Osteoblast (primary cell): ENCODE results near the gene C9. TPM values are rescaled to one million over a fixed set of nuclear protein-coding genes. Genes with fewer than 3 reads are reported as not detected.
"Not testable (repeated sequence)": the region's sequence is repeated elsewhere in the genome, so short reads cannot be mapped to it uniquely, and the experiment has no call there.

ENCODE experiments used
- DNase-seq: peaks from one replicate; pipeline ENCODE4 v3.0.0; 2011; ENCODE audit warnings: low spot score, mixed read lengths; ENCODE audit not compliant: insufficient read length; ENCODE audit errors: missing footprints
- H2AFZ ChIP-seq: 2 replicates; pipeline ENCODE4 v1.6.0; 2011; ENCODE audit warnings: mild to moderate bottlenecking, low read length
- H3K27ac ChIP-seq: 2 replicates; pipeline ENCODE4 v1.5.1; 2011; ENCODE audit warnings: mild to moderate bottlenecking, low read depth, low read length, moderate library complexity
- H3K27me3 ChIP-seq: 2 replicates; pipeline ENCODE4 v1.6.0; 2012; ENCODE audit warnings: mild to moderate bottlenecking, control low read depth, inconsistent platforms, low read length, moderate library complexity; ENCODE audit not compliant: insufficient read depth
- H3K36me3 ChIP-seq: 2 replicates; pipeline ENCODE4 v1.5.1; 2011; ENCODE audit warnings: mild to moderate bottlenecking, low read length, control low read depth, moderate library complexity; ENCODE audit not compliant: insufficient read depth
- H3K4me1 ChIP-seq: 2 replicates; pipeline ENCODE4 v1.5.1; 2011; ENCODE audit warnings: mild to moderate bottlenecking, low read length, control low read depth, moderate library complexity; ENCODE audit not compliant: insufficient read depth
- H3K4me2 ChIP-seq: 2 replicates; pipeline ENCODE4 v1.6.0; 2011; ENCODE audit warnings: mild to moderate bottlenecking, low read length; ENCODE audit not compliant: insufficient read depth
- H3K4me3 ChIP-seq: fragments of 200-600 bp; sonication (generic); 3 replicates; pipeline ENCODE4 v1.5.1; 2012; ENCODE audit warnings: mild to moderate bottlenecking, low read length, inconsistent platforms; ENCODE audit not compliant: insufficient read depth
- H3K79me2 ChIP-seq: 2 replicates; pipeline ENCODE4 v1.6.0; 2012; ENCODE audit warnings: mild to moderate bottlenecking, low read length, control low read depth, inconsistent platforms; ENCODE audit not compliant: insufficient read depth
- H3K9me3 ChIP-seq: 2 replicates; pipeline ENCODE4 v1.5.1; 2011; ENCODE audit warnings: low read depth, low read length, control low read depth
- H4K20me1 ChIP-seq: 2 replicates; pipeline ENCODE4 v1.6.0; 2012; ENCODE audit warnings: mild to moderate bottlenecking, low read length, control low read depth; ENCODE audit not compliant: insufficient read depth
- CTCF ChIP-seq: IDR thresholded peaks from 2 replicates; pipeline ENCODE4 v1.5.1; 2011; ENCODE audit warnings: mild to moderate bottlenecking, low read depth, low read length, moderate library complexity; ENCODE audit errors: extremely low read depth
- total RNA-seq: library from RNA; depleted of rRNA; stranded (reverse); fragments of >200 nt; gene quantifications from 2 replicates; pipeline ENCODE4 v1.2.3, GENCODE V29; 2012

Gene C9
- total RNA-seq, 1 donor, result 0.36 TPM

- H2AFZ ChIP-seq, result no peak overlapping the region
- peaks cover 63% of the 10 kb centered on the region for H4K20me1 ChIP-seq
- peak overlapping the region; percentile 31 for H3K4me2 ChIP-seq
- H3K4me1 ChIP-seq, result peaks cover 68% of the 10 kb centered on the region
- H3K9me3 ChIP-seq, result no peaks in the 10 kb centered on the region
- DNase-seq, result no peak
- no peaks in the 10 kb centered on the region for H3K27me3 ChIP-seq
- peaks cover 67% of the 10 kb centered on the region for H3K36me3 ChIP-seq
- no peak for TF ChIP-seq CTCF
- H3K4me3 ChIP-seq, result no peak overlapping the region
- H3K79me2 ChIP-seq, result peaks cover 100% of the 10 kb centered on the region
- H3K27ac ChIP-seq, result peak overlapping the region; percentile 78
Measured at GRCh38 chr5:39411061-39411460, 46.8 kb upstream of the C9 start.

GRCh38 chr5:39409033-39409432 is 44.7 kb upstream of the C9 start:
- no peak overlapping the region for H2AFZ ChIP-seq
- H3K4me1 ChIP-seq, result peaks cover 48% of the 10 kb centered on the region
- peaks cover 61% of the 10 kb centered on the region for H4K20me1 ChIP-seq
- H3K36me3 ChIP-seq, result peaks cover 62% of the 10 kb centered on the region
- no peak for TF ChIP-seq CTCF
- H3K4me2 ChIP-seq, result no peak overlapping the region
- no peak overlapping the region for H3K4me3 ChIP-seq
- no peak overlapping the region for H3K27ac ChIP-seq
- H3K27me3 ChIP-seq, result no peaks in the 10 kb centered on the region
- DNase-seq, result no peak
- H3K79me2 ChIP-seq, result peaks cover 97% of the 10 kb centered on the region
- H3K9me3 ChIP-seq, result no peaks in the 10 kb centered on the region

- no peak overlapping the region for H3K4me2 ChIP-seq
- H2AFZ ChIP-seq, result no peak overlapping the region
- DNase-seq, result no peak
- no peaks in the 10 kb centered on the region for H3K9me3 ChIP-seq
- peaks cover 52% of the 10 kb centered on the region for H4K20me1 ChIP-seq
- TF ChIP-seq CTCF, result no peak
- peaks cover 47% of the 10 kb centered on the region for H3K36me3 ChIP-seq
- peaks cover 37% of the 10 kb centered on the region for H3K4me1 ChIP-seq
- no peak overlapping the region for H3K4me3 ChIP-seq
- H3K27me3 ChIP-seq, result no peaks in the 10 kb centered on the region
- peaks cover 95% of the 10 kb centered on the region for H3K79me2 ChIP-seq
- H3K27ac ChIP-seq, result no peak overlapping the region
Measured at GRCh38 chr5:39405083-39405843, 41.0 kb upstream of the C9 start.

- H3K4me2 ChIP-seq, H3K27me3 ChIP-seq, H3K9me3 ChIP-seq, H2AFZ ChIP-seq, DNase-seq, H3K4me3 ChIP-seq: not testable (repeated sequence)
- peaks cover 91% of the 10 kb centered on the region for H3K79me2 ChIP-seq
- H3K4me1 ChIP-seq, result peaks cover 43% of the 10 kb centered on the region
- H4K20me1 ChIP-seq, result peaks cover 48% of the 10 kb centered on the region
- peaks cover 45% of the 10 kb centered on the region for H3K36me3 ChIP-seq
- H3K27ac ChIP-seq, result peak overlapping the region; percentile 47
Measured at GRCh38 chr5:39403761-39404160, 39.5 kb upstream of the C9 start.

GRCh38 chr5:39402140-39402539 is 37.8 kb upstream of the C9 start:
- peaks cover 46% of the 10 kb centered on the region for H3K36me3 ChIP-seq
- DNase-seq, H3K9me3 ChIP-seq, H3K4me2 ChIP-seq, H2AFZ ChIP-seq, H3K4me3 ChIP-seq, H3K27me3 ChIP-seq: not testable (repeated sequence)
- peaks cover 35% of the 10 kb centered on the region for H4K20me1 ChIP-seq
- H3K79me2 ChIP-seq, result peaks cover 91% of the 10 kb centered on the region
- peak overlapping the region; percentile 47 for H3K27ac ChIP-seq
- peaks cover 51% of the 10 kb centered on the region for H3K4me1 ChIP-seq
